GM13976 (cell line): ENCODE results near the gene TSPAN9.

Source experiments
- DNase-seq: peaks from one replicate; pipeline ENCODE4 v3.0.0; 2012; ENCODE audit warnings: low spot score
- in situ Hi-C: fragments of 300-500 bp; cut with MboI; formaldehyde crosslinking; loops from one replicate; pipeline ENCODE4 v1.12.0; 2022; ENCODE audit warnings: low sequenced_read_pairs, mixed read lengths, inconsistent platforms; ENCODE audit not compliant: unreplicated experiment
- TF ChIP-seq, protein P1 (sequence below): IDR thresholded peaks from 2 replicates; pipeline ENCODE4 v1.5.1; 2012; ENCODE audit warnings: borderline replicate concordance, mild to moderate bottlenecking; ENCODE audit not compliant: insufficient read depth; ENCODE audit errors: extremely low read depth, missing control alignments, control extremely low read depth

TSPAN9 gene

DNA sequence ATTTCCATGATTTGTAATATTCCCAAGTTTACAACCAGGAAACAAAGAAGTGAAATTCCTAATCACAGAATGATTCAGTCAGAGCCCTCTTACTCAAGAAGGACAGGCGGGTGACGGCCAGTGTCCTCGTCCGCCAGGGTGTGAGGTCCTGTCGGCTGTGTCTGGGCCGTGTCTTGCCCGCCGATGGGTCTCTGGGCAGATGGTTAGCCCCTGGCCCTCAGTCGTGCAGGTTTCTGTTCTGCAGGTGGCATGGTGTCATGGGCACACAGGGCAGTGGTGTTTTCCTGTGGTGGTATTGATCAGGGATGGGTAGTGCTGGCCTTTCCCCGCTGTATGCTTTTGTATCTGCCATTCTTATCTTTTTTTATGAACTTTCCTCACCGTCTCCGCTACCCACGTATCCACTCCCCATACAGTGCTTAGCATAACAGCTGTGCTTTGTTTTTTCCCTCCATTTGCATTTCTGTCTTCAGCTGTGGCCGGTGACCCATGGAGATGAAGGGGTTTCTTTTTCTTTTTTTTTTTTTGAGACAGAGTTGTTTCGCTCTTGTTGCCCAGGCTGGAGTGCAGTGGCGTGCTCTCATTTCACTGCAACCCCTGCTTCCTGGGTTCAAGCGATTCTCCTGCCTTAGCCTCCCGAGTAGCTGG lies 100.7 kb downstream of the TSPAN9 start:
- TF ChIP-seq, protein P1, sequence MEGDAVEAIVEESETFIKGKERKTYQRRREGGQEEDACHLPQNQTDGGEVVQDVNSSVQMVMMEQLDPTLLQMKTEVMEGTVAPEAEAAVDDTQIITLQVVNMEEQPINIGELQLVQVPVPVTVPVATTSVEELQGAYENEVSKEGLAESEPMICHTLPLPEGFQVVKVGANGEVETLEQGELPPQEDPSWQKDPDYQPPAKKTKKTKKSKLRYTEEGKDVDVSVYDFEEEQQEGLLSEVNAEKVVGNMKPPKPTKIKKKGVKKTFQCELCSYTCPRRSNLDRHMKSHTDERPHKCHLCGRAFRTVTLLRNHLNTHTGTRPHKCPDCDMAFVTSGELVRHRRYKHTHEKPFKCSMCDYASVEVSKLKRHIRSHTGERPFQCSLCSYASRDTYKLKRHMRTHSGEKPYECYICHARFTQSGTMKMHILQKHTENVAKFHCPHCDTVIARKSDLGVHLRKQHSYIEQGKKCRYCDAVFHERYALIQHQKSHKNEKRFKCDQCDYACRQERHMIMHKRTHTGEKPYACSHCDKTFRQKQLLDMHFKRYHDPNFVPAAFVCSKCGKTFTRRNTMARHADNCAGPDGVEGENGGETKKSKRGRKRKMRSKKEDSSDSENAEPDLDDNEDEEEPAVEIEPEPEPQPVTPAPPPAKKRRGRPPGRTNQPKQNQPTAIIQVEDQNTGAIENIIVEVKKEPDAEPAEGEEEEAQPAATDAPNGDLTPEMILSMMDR: no peak

GRCh38 chr12:3178671-3179313 lies 101.6 kb downstream of the TSPAN9 start:
- TF ChIP-seq, protein P1: no peak
- DNase-seq: no peak
- in situ Hi-C loops: no loop called here

More for the DNA sequence above, 100.7 kb downstream of the TSPAN9 start:
- no peak for DNase-seq
- in situ Hi-C loops: no loop called here

DNA sequence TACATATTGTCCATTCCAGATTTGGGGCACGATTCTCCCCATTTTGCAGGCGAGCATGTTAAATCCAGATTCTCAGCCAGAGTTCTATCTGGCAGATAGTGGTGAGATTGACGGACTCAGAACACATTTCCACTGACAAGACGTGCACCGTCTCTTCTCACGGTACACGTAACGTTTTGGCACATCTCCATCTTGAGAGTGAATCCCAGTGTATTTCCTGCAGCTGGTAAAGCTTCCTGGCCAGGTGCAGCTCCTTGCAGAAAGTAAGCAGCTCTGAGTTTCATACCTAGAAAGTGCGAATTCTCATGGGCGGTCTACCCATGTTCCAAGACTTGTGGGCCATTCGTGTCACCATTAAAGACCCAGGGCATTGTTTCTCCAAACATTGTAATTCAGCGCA lies 102.6 kb downstream of the TSPAN9 start:
- TF ChIP-seq, protein P1: no peak
- in situ Hi-C loops: no loop called here
- no peak for DNase-seq

- in situ Hi-C loops: no loop called here
- TF ChIP-seq, protein P1: no peak
- no peak for DNase-seq
Observed at GRCh38 chr12:3182426-3182825, 105.2 kb downstream of the TSPAN9 start.

DNA sequence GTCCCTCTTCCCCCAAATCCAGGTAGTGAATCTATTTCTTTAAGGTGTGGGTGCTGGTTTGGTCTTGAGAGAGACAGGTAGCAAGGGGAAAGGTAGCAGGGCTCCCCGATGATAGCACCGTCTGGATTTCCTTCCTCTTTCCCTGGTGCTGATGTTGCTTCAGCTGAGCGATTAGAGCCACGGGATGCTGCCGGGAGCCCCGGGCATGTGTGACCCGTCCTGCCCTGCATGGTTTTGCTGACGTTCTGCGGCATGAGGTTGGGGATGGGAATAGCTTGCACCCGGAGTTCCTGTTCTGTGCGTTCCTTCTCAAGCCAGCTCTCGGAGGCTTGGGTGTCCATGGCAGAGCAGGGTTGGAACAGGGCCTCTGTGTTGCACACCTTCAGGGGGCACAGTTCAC lies 107.3 kb downstream of the TSPAN9 start:
- in situ Hi-C loops: no loop called here
- TF ChIP-seq, protein P1: no peak
- DNase-seq: no peak

GRCh38 chr12:3185260-3185870 lies 108.2 kb downstream of the TSPAN9 start:
- TF ChIP-seq, protein P1: no peak
- in situ Hi-C loops: no loop called here
- DNase-seq: no peak
